ENCODE results near the gene PTPRD. TPM values are rescaled to one million over a fixed set of nuclear protein-coding genes. Genes with fewer than 3 reads are reported as not detected.

Gene PTPRD
- total RNA-seq, 1 donor from 2014 or later = 136 TPM

GRCh38 chr9:8429157-8429556 lies 2183.6 kb downstream of the PTPRD start:
- H3K4me3 Mint-ChIP-seq = no peak overlapping the region
- TF ChIP-seq, protein P1, sequence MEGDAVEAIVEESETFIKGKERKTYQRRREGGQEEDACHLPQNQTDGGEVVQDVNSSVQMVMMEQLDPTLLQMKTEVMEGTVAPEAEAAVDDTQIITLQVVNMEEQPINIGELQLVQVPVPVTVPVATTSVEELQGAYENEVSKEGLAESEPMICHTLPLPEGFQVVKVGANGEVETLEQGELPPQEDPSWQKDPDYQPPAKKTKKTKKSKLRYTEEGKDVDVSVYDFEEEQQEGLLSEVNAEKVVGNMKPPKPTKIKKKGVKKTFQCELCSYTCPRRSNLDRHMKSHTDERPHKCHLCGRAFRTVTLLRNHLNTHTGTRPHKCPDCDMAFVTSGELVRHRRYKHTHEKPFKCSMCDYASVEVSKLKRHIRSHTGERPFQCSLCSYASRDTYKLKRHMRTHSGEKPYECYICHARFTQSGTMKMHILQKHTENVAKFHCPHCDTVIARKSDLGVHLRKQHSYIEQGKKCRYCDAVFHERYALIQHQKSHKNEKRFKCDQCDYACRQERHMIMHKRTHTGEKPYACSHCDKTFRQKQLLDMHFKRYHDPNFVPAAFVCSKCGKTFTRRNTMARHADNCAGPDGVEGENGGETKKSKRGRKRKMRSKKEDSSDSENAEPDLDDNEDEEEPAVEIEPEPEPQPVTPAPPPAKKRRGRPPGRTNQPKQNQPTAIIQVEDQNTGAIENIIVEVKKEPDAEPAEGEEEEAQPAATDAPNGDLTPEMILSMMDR (IDR thresholded peaks at IDR 0.05) = no peak
- TF ChIP-seq EZH2phosphoT487 (IDR thresholded peaks at IDR 0.05) = no peak
- TF ChIP-seq EZH2 (IDR thresholded peaks at IDR 0.05) = no peak
- H3K27me3 Mint-ChIP-seq (ENCODE audit: insufficient read depth, low read depth) = peaks cover 2% of the 10 kb centered on the region

GRCh38 chr9:8428389-8428788 lies 2184.4 kb downstream of the PTPRD start:
- Histone ChIP-seq H2AFZ (replicated peaks) (no peak overlapping the region), H4K20me1 (ENCODE audit: low read depth) (no peaks in the 10 kb centered on the region), H3K27ac (no peak overlapping the region), H3K9ac (no peak overlapping the region), H3K79me2 (ENCODE audit: low read depth) (no peaks in the 10 kb centered on the region), H3K36me3 (no peaks in the 10 kb centered on the region), H3K9me3 (ENCODE audit: low read depth) (no peaks in the 10 kb centered on the region), H3K4me2 (no peak overlapping the region), H3F3A (ENCODE audit: low read depth) (no peaks in the 10 kb centered on the region), H3K4me3 (no peak overlapping the region), H3K4me1 (no peaks in the 10 kb centered on the region), H3K27me3 (no peaks in the 10 kb centered on the region)
- Mint-ChIP-seq H3K9me3 (no peaks in the 10 kb centered on the region), H3K27ac (no peak overlapping the region), H3K4me3 (no peak overlapping the region), H3K4me1 (peaks cover 5% of the 10 kb centered on the region), H3K36me3 (peaks cover 11% of the 10 kb centered on the region), H3K27me3 (ENCODE audit: insufficient read depth, low read depth) (peaks cover 2% of the 10 kb centered on the region)
- TF ChIP-seq EZH2phosphoT487 (IDR thresholded peaks at IDR 0.05) (no peak), EZH2 (IDR thresholded peaks at IDR 0.05) (no peak)
- TF ChIP-seq, protein P1 (IDR thresholded peaks at IDR 0.05) = no peak
- no peak for DNase-seq (ENCODE audit: low spot score)

More at GRCh38 chr9:8429157-8429556, 2183.6 kb downstream of the PTPRD start:
- Histone ChIP-seq H3K4me3 (no peak overlapping the region), H3K9me3 (ENCODE audit: low read depth) (no peaks in the 10 kb centered on the region), H3K27ac (no peak overlapping the region), H3K79me2 (ENCODE audit: low read depth) (no peaks in the 10 kb centered on the region), H3K4me2 (no peak overlapping the region), H3F3A (ENCODE audit: low read depth) (no peaks in the 10 kb centered on the region), H4K20me1 (ENCODE audit: low read depth) (no peaks in the 10 kb centered on the region), H3K4me1 (no peaks in the 10 kb centered on the region), H2AFZ (replicated peaks) (no peak overlapping the region), H3K9ac (no peak overlapping the region), H3K36me3 (no peaks in the 10 kb centered on the region), H3K27me3 (no peaks in the 10 kb centered on the region)
- H3K36me3 Mint-ChIP-seq = peaks cover 11% of the 10 kb centered on the region
- no peaks in the 10 kb centered on the region for H3K9me3 Mint-ChIP-seq
- H3K27ac Mint-ChIP-seq = no peak overlapping the region
- peaks cover 5% of the 10 kb centered on the region for H3K4me1 Mint-ChIP-seq
- DNase-seq (ENCODE audit: low spot score) = no peak

DNA sequence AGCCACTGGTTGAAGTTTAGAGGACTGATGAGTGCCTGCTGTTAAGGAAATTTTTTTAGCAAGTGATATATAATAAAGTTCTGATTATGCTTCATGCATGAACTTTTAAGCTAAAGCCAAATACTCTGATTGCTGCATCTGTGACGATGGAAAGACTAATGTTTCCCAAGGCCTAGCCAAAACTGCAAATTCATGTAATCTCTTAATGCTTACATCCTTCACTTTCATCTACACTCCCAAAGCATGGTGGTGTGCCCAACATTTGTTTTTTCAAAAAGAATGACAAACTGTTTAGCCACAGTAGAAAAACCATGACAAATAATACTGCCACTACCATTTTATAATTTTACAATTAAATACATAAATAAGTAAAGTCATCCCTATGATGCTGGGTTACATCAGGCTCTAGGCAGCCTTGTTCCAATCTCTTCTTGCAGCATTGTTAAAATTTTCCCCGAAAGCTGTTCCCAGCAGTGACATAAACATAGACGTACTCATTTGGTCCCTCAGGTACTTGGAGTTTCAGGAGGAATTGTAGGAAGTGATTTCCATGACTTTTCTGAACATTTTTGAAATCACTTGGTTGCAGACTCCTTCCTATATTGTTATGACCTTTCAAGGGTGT lies 2187.9 kb downstream of the PTPRD start:
- no peak for DNase-seq (ENCODE audit: low spot score)
- TF ChIP-seq EZH2phosphoT487 (IDR thresholded peaks at IDR 0.05) = no peak
- TF ChIP-seq, protein P1 (IDR thresholded peaks at IDR 0.05) = no peak
- TF ChIP-seq EZH2 (IDR thresholded peaks at IDR 0.05) = no peak
- H3K4me1 ChIP-seq = no peaks in the 10 kb centered on the region
- H4K20me1 ChIP-seq (ENCODE audit: low read depth) = no peaks in the 10 kb centered on the region
- no peak overlapping the region for H3K4me2 ChIP-seq
- no peaks in the 10 kb centered on the region for H3K9me3 ChIP-seq (ENCODE audit: low read depth)
- no peak overlapping the region for H3K27ac ChIP-seq
- H3K4me3 ChIP-seq = no peak overlapping the region
- H2AFZ ChIP-seq (replicated peaks) = no peak overlapping the region
- no peaks in the 10 kb centered on the region for H3K9me3 Mint-ChIP-seq
- no peaks in the 10 kb centered on the region for H3F3A ChIP-seq (ENCODE audit: low read depth)
- no peak overlapping the region for H3K4me3 Mint-ChIP-seq
- no peaks in the 10 kb centered on the region for H3K36me3 ChIP-seq
- no peaks in the 10 kb centered on the region for H3K4me1 Mint-ChIP-seq
- H3K27me3 ChIP-seq = no peaks in the 10 kb centered on the region
- H3K79me2 ChIP-seq (ENCODE audit: low read depth) = no peaks in the 10 kb centered on the region
- H3K9ac ChIP-seq = no peak overlapping the region
- H3K36me3 Mint-ChIP-seq = peaks cover 12% of the 10 kb centered on the region
- peaks cover 3% of the 10 kb centered on the region for H3K27me3 Mint-ChIP-seq (ENCODE audit: insufficient read depth, low read depth)
- H3K27ac Mint-ChIP-seq = no peak overlapping the region

Data from neural progenitor cell (in vitro differentiated cells).